ENCODE results near the gene EPS15.

- no peak for TF ChIP-seq CTCF (IDR thresholded peaks at IDR 0.05 in 8 of 11, conservative IDR thresholded peaks at IDR 0.05 in 3 of 11)
- TF ChIP-seq POLR2A (IDR thresholded peaks at IDR 0.05): no peak
These were observed 167.2 kb downstream of the EPS15 start for GRCh38 chr1:51351907-51352306.

Data from spleen (tissue), 7 donors.